DMS79 (cell line): ENCODE data around the gene AGAP3.

Experiments used
- DNase-seq: peaks from one replicate; lab custom pipeline; 2025; lab: John Stamatoyannopoulos, UW

Gene AGAP3

DNA sequence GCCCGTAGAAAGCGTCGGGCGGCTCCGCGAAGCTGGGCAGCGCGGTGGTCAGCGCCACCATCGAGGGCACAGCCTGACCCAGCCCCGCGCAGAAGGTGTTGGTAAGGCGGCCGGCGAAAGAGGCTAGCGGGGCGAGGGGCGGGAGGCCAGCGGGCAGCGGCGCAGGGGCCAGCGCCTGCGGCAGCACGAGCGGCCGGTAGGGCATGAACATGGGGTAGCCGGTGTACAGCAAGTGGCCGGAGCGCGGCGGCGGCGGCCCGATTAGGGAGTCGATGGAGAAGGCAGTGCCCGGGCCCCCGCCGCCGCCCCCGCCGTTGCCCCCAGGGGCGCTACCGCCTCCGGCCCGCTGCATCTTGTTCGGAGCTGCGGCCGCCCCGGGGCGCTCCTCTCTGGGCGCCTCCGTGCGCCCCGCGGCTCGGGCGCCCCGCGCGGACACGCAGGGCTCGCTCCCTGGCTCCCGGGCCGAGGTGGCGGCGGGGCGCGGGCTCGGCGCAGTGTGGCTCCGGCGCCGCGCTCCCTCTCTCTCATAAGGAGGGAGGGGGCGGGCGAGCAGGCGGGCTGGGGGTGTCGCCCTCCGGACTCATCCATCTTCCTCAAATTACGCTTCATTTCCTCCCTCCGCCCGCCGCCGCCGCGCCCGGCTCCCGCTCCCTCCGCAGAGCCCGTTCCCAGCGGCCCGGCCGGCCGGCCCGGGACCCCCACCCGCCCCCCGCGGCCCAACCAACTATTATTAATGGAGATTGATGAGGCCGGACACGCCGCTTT, 81.1 kb downstream of the AGAP3 start, which contains the start of gene GBX1:
Gene GBX1, minus strand, starts transcription at position 498 of the 765 bp plus-strand sequence. Its CDS starts 146 bp downstream, at position 352.
- DNase-seq, result no peak

DNA sequence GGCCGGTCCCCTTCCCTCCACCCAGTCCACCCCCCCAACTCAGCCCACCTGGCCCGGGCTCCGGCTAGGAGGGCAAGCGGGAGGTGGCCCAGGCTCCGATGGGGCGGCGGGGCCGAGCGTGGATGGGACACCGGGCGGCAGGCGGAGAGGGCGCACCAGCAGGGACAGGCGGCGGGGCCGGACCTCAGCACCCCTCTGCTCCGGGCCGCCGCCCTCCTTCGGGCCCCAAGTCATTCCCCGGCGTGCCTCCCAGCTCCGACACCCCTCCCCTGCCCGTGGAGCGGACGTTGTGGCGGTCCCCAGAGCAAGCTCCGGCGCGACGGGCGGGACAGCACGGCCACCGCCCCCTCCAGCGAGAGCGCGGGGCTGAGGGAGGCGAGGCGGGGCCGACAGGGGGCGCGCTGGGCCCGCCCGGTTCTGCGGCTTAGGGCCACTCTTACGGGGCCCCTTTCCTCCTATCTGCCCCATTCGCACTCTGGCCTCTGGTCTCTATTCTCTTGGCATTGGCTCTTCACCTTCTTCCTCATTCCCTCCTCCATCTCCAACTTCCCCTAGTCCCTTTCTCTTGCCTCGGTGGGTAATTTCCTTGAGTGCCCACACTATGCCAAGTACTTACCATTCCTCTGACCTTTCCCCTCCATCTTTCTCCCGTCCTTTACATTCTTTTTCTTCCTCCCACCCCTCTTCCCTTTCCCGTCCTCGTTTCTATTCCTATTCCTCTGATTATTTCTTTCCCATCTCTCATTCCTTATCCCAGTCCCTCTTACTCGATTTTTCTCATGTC, 81.9 kb downstream of the AGAP3 start:
- DNase-seq, result no peak

DNA sequence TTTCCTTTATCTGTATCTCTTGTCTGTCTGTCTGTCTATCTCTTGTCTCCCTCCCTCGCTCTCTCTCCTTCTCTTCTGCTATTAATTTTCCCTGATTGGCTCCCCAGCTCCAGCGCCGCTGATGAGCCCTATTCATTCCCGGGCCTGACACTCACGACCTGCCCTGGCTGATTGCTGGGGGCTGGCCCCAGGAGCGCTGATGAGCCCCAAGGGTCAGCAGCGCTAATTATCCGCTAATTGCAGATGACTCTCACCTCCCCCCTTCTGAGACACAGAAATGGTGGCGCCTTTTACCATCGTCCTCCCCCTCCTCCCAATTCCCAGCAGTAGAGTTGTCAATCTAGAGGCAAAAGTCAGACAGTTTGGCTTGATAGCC, 82.5 kb downstream of the AGAP3 start:
- DNase-seq, result no peak

DNA sequence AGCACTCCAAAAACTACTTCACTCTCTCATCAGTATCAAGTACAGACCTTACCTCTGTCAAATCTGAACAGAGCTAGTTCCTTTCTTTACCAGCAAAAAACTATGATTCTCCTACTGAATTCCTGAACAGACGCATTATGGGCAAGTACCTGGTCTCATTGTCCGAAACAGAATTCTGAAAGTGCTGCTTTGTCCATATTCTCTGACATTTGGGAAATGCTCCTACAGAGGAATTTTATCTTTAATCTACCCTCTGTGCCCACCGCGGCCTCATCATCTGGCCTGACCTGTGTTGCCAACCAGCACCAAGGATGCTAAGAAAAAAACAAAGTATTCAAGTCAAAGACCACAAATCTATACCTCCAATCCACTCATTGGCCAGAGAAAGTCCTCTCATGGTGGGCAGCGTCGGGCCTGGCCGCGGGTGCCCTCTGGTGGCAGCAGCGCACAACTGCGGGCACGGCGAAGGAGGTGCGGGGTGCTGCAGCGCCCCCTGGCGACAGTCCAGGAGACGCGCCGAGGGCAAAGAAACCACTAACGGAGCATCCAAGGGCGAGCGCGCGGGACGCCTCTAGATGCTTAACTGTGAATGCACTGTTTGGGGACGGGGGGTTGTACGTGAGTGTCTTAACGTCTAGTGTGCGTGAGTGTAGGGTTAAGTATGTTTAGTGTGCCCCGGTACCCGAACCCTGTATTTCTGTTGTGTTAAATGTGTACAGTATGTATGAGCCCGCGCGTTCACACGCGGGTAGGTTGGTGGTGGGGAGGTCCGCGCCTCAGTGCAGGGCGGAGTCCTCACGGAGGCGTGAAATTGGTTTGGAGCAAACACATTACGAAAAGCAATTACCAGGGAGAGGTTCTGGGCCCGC, 86.2 kb downstream of the AGAP3 start:
- no peak for DNase-seq

DNA sequence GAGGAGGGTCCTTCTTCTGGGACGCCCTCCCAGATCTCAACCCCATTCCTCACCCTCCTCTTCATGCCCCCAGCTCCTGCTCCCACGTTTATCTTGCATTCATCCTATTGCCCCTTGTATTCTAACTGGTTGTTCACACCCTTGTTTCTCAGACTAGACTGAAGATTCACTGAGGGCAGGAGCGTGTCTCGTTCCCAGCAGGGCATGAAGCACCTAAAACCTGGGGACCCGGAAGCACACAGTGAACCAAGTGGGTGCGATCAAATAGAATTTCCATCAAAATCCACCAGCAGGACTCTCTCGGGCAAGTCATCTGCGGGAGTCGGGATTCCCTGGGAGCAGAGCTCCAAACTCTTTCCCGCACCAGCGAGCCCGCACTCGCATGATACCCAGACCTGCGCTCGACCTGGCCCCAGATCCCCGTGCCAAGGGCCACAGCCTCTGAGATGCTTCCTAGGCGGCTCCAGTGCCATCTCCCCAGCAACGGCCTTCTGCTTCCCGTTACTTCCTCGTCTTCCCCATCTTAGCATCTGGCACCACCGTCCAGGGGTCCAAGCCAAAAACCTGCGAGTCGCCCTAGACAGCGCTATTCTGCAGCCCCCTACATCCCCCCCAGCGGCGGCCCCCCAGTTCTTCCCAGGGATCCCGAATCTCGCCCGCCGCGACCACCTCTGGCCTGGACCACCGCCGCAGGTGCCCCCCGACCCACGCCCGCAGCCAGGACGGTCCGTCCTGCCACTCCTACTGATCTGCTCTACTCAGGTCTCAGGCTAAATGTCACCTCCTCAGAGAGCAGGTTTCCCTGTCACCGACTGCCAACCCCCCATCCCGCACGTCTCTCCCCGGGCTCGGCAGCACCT, 87.3 kb downstream of the AGAP3 start:
- no peak for DNase-seq

DNA sequence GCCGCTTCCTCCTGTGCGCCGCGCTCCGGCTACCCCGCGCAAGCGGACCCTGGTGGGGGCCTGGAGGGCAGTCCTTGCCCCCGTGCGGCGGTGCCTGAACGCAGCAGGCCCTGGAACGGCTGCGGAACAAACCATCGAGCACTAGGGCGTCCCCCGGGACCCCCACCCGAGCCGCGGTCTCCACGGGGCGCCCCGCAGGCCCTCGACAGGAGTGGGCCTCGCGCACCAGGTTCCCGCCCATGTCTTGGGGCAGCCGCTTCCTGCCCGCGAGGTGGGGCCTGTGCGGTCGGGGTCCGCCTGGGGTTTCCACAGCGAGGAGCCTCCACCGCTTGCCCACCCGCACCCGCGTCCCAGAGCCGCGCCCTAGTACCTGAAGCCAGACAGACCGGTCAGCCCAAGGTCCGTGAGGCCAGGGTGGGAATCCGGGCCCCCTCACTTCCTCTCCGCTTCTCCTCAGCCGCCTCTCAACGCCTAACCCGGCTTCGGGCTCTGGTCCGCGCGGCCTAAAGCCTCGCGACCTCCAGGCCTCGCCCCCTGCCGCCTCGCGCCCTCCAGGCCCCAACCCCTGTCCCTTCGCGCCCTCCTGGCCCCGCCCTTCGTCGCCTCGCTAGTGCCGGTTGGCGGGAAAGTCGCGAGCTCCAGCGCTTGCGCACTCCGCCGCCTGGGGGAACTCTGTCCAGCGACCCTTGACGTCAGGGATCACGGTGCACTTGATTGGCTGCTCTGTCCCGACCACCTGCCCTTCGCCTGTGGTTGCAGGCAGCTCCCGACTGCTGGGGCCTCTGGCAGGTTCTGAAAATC, 88.2 kb downstream of the AGAP3 start:
- no peak for DNase-seq

DNA sequence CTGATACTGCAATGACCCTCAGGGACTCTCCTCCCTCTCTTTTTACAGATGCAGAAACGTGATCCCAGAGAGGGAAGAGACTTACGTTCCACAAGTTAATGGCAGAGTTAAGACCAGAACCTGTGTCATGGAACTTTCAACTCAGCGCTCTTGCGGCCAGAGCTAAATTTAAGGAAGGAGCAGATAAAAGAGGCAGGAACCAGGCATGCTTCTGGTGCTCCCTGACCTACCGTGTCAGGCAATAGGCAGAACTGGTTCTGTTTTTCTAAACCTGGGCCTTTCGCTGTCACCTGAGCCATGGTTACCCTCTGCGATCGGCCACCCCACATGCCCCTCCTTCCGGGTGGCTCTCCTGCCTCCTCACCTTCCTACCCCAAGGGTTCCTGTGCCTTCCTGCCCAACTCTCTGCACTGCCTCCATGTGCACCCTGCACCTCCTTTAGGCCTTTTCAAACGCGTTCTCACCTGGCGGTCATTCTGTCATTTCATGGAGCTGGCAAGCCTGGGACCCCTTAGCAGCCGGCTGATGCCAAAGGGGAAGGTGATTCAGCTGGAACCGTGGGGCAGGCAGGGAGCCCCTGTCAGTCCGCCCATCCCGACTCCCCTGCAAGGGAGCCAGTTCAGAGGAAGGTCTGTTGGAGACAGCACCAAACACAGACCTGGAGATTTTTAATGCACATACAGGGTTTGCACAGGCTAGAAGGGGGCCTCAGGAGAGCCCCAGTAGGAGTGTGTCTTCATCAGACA, 88.9 kb downstream of the AGAP3 start:
- DNase-seq, result no peak

DNA sequence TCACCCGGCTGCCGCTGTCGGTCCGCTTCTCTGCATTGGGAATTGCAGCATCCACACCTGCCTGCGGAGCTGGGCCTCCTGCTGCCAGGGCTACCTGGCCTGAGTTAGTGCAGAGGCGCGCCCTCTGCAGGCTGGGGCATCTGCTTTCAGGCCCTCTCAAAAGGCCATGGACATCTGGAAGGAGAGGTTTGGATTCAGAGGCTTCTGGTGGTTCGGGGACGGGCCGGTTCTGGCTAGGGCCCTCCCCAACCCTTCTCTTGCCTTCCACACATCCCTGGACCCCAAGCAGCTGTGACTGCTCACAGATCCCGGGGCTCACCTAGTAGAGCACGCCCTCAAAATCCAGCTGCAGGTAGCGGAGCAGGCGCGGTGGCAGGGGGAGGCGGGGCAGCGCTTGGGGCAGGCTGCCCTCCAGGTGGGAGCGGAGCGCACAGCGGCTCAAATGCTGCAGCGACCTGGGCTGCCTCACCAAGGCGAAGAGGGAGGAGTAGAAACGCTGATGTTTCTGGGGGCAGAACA, 89.6 kb downstream of the AGAP3 start:
- DNase-seq, result no peak

DNA sequence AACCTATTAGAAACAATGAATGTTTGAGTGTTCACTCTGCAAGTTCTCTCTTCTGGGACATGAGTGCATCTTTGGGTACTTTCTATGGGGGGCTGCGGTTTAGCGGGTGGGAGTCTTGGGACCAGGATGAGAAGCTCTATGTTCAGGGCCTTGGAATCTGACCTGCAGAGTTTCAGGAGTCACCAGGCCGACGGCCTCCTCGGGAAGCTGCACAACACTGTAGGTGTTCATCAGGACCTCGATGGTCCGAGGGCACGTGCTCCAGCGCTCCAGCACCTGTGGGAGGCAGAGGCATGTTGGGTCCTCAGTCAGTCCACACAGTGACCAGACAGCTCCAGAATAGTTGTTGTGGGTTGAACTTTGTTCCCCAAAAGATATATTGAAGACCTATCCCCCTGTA, 90.1 kb downstream of the AGAP3 start:
- no peak for DNase-seq

DNA sequence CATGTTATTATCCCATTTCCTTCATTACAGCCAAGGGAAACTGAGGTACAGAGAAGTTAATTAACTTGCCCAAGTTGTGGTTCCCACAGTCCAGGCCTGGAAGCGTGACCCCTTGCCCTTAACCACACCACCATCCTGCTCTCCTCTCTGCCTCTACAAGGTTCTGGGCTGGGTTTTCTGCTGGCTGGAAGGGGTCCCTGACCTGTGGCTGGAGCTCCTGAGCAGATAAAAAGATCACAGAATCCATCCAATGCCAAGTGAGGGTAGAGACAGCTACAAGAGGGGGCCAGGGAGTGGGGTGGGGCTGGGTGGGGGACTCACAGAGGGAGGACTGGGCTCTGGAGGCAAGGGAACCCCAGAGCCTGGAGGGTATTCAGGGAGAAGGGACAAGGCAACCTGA, 91.0 kb downstream of the AGAP3 start:
- no peak for DNase-seq

- no peak for DNase-seq
Measured at GRCh38 chr7:151178236-151178635, 92.0 kb downstream of the AGAP3 start.

DNA sequence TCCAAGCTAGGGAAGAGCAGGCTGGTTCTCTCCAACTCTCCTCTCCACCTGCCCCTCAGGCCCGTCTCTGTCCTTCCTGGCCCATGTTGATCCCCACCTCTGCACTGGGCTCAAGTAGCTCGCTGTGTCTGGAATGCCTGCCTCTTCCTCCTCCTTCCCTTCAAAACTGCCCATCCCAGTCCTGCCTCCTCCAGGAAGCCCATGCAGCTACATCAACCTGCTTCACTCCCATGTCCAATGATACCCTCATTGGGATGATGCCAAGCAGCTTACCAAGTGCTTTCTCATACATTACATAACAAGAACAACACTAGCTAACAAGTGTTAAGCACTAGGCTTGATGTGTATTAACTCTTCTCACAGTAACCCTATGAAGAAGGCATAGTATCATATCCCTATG, 92.6 kb downstream of the AGAP3 start:
- DNase-seq, result no peak

GRCh38 chr7:151179287-151179860, 93.1 kb downstream of the AGAP3 start:
- DNase-seq, result no peak

GRCh38 chr7:151179946-151180345, 93.7 kb downstream of the AGAP3 start:
- DNase-seq, result no peak

DNA sequence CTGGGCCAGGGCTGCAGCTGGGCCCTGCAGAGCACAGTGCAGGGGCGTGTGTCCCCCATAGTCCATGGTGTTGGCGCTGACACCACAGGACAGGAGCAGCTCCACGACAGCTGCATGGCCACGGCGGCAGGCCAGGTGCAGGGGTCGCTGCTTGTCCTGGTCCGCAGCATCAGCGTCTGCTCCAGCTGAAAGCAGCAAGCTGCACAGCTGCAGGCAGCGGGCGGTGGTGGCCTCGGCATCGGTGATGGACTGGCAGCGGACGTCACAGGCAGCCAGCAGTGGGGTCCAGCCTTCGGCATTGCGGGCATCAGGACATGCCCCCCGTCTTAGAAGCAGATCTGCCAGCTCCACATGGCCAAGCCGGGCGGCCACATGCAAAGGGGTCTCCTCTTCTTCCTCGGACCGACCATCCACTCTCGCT, 94.7 kb downstream of the AGAP3 start:
- DNase-seq, result no peak

DNA sequence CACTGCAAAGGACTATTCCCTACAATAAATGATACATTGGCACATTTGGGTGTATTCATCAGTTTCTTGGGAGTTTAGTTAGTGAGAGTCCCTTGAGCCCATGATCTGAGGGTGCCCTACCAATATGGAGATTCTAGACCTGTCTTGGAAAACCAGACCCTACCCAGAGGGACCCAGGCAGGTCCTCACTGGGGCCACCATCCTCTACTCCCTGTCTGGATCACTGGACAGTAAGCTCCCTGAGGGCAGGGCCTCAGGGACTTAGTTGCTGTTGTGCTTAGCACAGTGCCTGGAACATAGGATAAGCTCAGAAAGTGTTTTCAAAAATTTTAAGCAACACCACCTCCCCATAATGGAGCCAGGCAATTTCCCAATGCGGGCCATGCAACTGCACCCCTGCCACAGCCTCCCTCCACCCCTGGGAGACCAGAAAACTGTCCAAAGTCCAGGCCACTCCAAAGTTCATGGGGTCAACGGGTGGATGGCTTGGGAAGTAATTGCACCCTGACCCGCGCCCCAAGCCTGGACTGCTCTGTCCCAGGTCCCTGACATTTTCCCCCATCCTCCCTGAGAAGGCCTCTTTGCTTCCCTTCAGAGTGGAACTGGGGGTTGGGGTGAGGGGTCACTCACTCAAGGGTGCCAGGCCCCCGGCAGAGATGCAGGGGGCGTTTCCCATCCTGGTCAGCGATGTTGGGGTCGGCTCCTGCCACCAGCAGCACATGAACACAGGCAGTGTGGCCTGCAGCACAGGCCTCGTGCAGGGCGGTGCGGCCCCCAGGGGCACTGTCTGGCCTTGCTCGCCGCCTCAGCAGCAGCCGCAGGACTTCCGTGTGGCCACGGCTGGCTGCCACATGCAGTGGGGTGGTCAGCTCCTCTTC, 99.7 kb downstream of the AGAP3 start:
- DNase-seq, result no peak

DNA sequence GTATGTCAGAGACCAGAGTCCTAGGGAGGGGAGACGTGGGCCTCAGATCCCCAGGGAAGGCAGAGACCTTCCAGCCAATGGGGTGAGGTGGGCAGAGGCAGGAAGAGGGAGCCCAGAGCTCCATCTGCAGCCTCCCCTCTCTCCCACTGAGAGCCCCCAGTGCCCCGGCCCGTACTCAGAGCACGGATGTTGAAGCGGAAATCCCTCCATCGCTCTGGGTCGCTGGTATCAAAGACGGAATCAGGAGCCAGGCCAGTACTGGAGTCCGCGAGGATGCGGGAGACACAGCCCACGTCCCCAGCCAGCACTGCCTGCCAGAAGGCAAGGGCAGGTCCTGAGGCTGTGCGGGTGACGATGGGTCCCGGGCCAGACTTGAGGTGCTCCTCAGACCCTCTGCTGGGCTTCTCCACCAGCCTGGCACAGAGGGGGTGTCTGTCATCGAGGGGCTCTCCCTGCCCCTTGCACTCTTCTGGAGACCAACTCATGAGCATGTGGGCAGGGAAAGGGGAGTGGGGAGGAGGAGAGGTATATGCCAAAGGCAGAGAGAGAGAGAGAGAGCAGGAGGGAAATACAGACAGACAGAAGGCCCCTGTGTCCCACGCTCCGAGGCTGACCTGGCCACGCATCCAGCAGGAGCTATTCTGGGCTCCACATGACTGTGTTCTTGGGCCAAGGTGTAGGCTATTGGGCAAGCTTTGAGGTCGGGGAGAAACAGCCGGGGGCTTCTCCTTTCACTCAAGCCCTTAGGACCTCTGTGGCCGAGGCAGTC, 100.5 kb downstream of the AGAP3 start, which contains the start of gene ASB10:
Gene ASB10, minus strand, starts transcription at position 611 of the 769 bp plus-strand sequence. Its CDS starts 120 bp downstream, at position 491.
- DNase-seq, result no peak
